Adrenal gland (tissue), 5 donors: ENCODE data around the gene FNDC11.

Experiments
- CTCF ChIP-seq, 6 experiments: fragments of 450-650 bp in 4 of 6; fragments of 200-600 bp in 2 of 6; sonication (generic) in 1 of 6; IDR thresholded peaks; 1 replicate in 5 of 6; 2 replicates in 1 of 6; pipeline versions ENCODE4 v1.5.1 to v1.8.0; 2016 to 2021; ENCODE audit warnings: antibody characterized with exemption in 6 of 6, mild to moderate bottlenecking in 2 of 6, moderate library complexity in 1 of 6
- POLR2A ChIP-seq, 2 donors: fragments of 450-650 bp; IDR thresholded peaks; one replicate each; pipeline ENCODE4 v1.6.1; 2017; ENCODE audit warnings: antibody characterized with exemption in 2 of 2, mild to moderate bottlenecking in 2 of 2, moderate library complexity in 1 of 2
- donor health status: DM: no; HTN: no; CAD: no.

DNA sequence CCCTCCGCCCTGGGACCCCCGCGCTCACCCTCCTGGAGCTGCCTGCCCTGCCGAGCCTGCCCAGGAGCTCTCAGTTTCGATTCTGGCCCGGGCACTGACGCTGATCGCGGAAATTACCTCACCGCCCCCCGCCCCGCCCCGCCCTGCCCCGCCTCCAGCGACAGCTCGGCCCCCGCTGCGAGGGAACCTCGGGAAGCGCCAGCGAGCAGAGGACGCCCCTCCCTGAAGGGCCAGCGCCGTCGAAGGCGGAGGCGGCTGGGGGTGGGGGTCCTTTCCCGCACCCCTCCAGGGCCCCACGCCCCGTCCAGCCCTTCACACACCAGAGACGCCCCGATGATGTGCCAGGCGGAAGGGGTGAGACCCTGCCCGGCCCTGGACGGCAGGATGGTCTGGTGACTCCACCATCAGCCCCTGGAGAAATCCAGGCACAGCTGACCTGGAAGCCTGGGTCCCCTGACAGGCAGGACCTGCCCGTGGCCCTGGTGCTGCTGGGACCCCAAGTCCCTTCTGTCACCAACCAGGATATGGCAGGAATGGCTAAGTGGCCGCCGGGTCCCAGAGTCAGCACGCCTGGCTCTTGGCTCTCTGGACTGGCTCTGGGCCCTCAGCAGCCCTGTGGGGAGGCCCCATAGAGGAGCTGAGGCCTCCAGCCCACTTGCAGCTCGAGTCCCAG is 20.3 kb downstream of the FNDC11 start, which contains the start of gene HELZ2:
- TF ChIP-seq CTCF (IDR thresholded peaks at IDR 0.05) = no peak
- TF ChIP-seq POLR2A (IDR thresholded peaks at IDR 0.05) = peak in 1 of 2 donors; percentile 17
